ENCODE measurements around the gene CSTPP1.
A peak's percentile ranks its signal among the peaks of the same experiment; 100 is the strongest.
"Not testable (repeated sequence)": the region's sequence is repeated elsewhere in the genome, so short reads cannot be mapped to it uniquely, and the experiment has no call there.

CSTPP1 gene

GRCh38 chr11:46907606-46908005 is 29.0 kb upstream of the CSTPP1 start:
- DNase-seq (ENCODE audit: insufficient read length, low spot score), result no peak
- FAIRE-seq, result no peak

GRCh38 chr11:46912526-46913150 is 23.9 kb upstream of the CSTPP1 start:
- no peak for DNase-seq (ENCODE audit: insufficient read length, low spot score)

DNA sequence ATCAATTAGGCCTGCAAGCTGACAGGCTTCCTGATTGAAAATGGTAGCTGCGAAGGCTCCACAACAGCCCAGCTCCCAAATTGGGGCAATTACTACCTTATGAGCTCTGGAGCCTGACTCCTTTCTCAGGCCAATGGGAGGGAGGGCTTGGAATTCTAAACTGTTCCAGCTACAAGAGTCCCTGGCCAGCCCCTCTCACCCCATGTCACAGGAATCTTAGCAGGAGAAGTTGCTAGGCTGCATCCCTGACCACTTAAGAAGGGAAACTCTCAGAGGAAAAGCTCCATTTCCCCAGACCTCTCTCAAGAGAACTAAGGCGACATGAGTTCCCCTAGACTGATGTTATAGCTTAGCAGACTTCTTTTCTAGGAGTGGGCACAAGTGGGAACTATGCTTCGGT is 23.1 kb upstream of the CSTPP1 start:
- FAIRE-seq, result no peak

More at GRCh38 chr11:46912526-46913150, 23.9 kb upstream of the CSTPP1 start:
- FAIRE-seq, result no peak

DNA sequence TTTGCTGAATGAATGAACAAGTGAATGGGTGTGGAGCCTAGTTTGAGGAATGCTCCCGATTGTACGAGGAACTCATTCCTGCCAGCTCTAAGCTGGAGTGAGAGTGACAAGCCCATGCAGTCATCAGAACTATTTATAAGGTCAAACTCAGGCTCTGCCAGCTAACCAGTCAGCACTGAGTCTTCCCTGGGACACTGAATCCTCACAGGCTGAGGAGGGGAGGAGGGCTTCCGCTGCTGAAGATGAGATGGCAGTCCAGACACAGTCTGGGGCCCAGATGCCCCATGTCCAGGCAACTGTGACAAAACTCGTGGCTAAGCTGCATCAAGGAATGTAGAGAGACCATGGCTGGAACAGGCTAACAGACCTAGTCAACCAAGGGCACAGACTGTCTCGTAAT is 22.2 kb upstream of the CSTPP1 start:
- FAIRE-seq, result no peak
- DNase-seq (ENCODE audit: insufficient read length, low spot score), result no peak

More for the DNA sequence above, 23.1 kb upstream of the CSTPP1 start:
- DNase-seq (ENCODE audit: insufficient read length, low spot score), result no peak

DNA sequence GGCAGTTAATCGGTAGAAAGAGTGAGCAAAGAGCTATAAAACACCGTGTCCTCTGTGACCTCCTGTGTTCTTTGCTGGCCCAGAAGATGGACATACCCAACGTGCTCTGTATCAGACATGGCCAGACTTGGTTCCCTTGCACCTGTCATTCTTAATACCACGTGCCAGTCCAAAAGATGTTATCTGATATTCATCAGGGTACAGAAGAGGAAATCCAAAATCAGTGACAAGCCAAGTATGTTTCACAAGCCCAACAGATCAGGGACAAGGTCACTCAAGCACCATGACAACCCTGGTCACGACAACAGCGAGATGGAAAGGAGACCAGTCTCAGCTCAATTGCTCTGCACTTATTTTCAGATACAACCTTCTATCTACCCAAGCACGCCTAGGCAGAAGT is 21.7 kb upstream of the CSTPP1 start:
- DNase-seq (ENCODE audit: insufficient read length, low spot score) (no peak), FAIRE-seq (no peak)

DNA sequence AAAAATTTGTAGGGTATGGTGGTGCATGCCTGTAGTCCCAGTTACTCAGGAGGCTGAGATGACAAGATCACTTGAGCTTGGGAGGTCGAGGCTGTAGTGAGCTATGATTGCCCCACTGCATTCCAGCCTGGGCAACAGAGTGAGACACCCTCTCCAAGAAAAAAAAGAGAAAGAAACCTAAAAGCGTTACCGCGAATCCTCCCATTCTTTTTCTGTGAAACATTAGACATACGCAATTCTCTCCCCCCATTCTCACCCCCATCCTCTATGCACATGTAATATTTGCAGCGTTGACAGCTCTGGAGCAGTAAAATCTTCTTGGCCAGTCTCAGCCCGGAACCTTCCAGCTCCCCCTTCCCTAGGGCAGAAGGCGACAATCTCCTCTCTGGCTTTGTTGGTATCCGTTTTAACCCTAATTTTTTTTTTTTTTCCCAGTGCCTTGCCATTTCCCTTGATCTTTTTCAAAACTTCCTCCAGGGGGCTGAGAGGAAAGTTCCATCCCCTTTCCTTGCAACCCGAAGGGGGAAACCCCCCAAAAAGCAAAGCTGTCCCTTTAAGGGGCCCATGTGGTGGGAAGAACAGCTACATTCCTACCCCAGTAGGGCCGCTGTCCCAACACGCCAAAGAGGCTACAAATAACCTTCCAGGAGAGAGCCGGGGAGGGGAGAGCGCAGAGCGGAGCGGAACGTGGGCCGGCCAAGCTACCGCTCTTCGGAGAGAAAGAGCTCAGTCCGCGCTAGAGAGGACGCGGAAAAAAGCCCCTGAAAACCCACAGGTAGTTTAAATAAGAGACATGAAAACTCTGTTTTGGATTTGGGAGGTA is 20.1 kb upstream of the CSTPP1 start:
- DNase-seq (ENCODE audit: insufficient read length, low spot score) (no peak), FAIRE-seq (no peak)

DNA sequence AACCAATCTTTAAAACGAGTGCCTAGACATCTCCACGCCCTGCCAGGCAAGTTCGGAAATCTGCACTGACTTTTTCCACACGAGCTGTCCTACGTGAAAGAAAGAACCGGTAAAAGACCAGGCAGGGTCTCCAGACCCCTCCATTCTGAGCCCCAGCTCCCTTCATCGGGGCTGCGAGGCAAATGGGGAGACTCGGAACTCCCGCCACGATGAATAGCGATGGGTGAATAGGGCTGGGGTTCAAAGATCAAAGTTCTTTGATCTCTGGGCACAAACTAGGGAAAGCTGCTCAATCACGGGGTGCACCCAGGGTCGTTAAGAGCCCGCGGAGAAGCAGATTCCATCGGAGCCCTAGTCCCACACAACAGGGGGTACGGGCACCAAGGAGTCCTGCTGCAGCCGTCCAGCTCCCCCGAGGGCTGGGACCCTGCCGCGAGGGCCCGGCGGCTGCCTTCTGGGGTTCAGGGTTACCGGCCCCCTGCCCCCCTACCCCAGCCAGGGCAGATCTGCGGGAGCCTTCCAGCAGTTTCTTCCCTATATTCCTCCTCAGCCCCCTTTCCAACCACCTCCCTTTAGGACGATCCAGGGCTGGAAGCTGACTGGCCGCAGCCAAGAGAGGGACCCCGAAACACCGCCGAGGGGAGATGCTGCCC is 19.3 kb upstream of the CSTPP1 start:
- FAIRE-seq (no peak), DNase-seq (ENCODE audit: insufficient read length, low spot score) (no peak)

GRCh38 chr11:46917762-46918082 is 18.8 kb upstream of the CSTPP1 start:
- DNase-seq (ENCODE audit: insufficient read length, low spot score) (no peak), FAIRE-seq (no peak)

GRCh38 chr11:46918083-46918787 is 18.3 kb upstream of the CSTPP1 start, which contains the start of gene LRP4:
Gene LRP4, minus strand, starts transcription at chr11:46918550. Its CDS starts 171 bp downstream, at chr11:46918379.
- peak; percentile 40 for DNase-seq (ENCODE audit: insufficient read length, low spot score)

DNA sequence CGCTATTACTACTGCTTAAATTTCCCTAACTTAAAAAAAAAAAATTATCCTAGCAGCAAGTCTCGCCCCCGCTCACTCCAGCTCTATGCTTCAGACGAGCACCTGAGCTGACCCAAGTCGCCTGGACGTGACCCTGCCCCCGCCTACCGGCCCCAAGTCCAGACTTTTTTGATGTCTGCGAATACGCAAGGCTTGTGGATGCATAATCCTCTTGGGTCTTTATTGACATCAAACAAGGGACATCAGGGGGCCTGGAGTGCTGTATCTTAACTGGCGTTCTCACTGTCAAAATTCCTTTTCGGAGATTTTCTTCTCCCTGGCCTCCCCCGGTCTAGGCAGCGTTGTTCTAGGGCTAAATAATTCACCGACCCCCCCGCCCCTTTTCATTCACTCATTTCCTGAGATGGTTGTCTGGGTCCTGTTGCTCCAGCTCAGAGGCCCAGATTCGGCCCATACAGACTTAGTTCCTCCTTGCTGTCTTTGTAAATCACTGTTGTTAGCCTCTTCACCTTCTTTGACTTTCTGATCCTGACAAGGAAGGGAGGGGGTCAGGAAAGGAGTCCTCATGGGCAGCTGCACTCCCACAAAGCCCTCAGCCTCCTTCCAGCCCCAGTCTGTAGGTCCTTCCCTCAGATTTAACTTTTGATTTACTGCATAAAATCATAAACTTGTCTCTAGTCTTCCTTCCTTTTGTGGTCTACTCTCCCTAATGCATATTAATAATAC is 17.6 kb upstream of the CSTPP1 start:
- FAIRE-seq (no peak), DNase-seq (ENCODE audit: insufficient read length, low spot score) (no peak)

More at GRCh38 chr11:46918083-46918787, 18.3 kb upstream of the CSTPP1 start, which contains the start of gene LRP4:
- FAIRE-seq, result no peak

DNA sequence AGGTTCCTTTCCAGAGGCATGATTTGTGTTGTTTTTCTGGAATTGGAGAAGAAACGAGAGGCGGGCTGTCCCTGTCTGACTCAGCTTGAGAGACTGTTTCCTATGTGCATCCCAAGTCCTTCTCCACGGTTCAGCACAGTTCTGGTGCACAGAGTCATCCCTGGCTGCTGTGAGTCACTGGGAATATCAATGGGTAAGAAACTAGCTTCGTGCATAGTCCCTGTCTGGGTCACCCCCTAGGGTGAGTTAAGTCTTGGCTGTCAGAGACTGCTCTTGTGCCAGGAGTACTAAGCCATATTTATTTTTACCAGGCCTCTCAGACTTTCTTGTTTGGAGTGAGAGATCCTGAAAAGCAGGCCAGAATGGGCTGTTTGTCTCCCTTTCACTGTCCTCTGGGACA is 15.8 kb upstream of the CSTPP1 start:
- no peak for DNase-seq (ENCODE audit: insufficient read length, low spot score)
- no peak for FAIRE-seq

- not testable (repeated sequence) for FAIRE-seq; DNase-seq (ENCODE audit: insufficient read length, low spot score)
These were observed 8.6 kb upstream of the CSTPP1 start for GRCh38 chr11:46927928-46928327.

GRCh38 chr11:46928701-46929100 is 7.9 kb upstream of the CSTPP1 start:
- FAIRE-seq; DNase-seq (ENCODE audit: insufficient read length, low spot score): not testable (repeated sequence)

DNA sequence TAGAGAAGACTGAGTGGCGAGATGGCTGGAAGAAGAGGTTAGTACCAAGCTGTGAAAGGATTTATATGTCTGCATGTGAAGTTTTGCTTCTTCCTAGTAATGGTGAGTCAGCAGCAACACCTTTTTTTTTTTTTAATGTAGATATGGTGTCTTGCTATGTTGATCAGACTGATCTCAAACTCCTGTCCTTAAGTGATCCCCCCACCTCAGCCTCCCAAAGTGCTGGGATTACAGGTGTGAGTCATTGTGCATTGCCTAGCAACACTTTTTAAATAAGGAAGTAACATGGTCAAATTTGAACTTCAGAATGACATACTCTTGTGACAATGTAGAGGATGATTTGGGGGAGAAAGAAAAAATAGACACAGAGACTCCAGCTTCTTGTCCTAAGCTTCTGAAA is 6.5 kb upstream of the CSTPP1 start:
- no peak for DNase-seq (ENCODE audit: insufficient read length, low spot score)
- no peak for FAIRE-seq

DNA sequence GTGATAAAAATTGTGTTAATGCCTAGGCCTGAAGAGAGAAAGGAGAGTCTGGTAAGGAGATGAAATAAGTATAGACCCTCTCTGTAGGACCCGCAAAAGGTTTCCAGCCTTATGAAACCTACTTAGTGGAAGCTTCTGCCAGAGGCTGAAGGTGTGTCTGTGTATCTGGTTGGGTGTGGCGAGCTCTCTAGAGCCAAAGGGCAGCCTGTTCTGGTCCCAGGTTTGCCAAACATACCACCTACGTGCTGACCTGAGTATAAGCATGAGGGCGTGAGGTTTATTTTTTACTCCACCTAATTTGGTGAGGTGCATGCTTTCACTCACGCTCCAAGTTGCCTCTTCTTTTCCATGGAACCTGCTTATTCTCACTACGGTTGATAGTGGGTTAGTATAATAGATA is 5.6 kb downstream of the CSTPP1 start:
- DNase-seq (ENCODE audit: insufficient read length, low spot score), result no peak
- FAIRE-seq, result no peak

- DNase-seq (ENCODE audit: insufficient read length, low spot score) (no peak), FAIRE-seq (no peak)
These were observed 8.0 kb downstream of the CSTPP1 start for GRCh38 chr11:46944356-46945075.

DNA sequence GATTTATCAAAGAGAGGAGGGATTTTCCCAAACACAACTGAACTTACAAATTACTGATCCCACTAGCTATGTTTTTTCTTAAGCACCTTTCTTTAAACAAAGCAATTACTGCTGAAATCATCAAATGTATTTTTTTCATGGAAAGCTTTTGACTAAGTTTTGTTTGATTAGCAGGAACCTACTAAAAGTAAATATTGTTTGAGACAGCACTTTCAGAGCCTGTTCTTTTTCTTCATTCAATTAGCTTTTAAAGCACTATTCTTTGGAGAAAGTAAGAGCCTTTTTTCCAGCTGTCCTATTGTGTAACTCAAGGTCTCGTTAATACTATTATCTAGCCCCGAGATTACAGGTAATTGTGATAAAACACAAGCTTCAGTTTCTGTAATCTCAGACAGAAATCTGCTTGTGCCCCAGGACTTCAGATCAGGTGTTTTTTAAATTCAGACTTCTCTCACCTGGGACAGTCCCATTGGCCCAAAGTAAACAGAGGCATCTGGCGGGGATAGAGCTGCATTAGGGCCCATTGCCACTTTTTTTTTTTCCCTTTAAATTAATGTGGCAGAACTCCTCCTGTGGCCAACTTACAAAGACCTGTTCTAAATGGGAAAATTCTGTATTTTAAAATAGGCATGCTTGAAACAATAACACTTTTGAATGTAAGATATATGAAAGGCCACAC is 11.0 kb downstream of the CSTPP1 start:
- FAIRE-seq (no peak), DNase-seq (ENCODE audit: insufficient read length, low spot score) (no peak)

DNA sequence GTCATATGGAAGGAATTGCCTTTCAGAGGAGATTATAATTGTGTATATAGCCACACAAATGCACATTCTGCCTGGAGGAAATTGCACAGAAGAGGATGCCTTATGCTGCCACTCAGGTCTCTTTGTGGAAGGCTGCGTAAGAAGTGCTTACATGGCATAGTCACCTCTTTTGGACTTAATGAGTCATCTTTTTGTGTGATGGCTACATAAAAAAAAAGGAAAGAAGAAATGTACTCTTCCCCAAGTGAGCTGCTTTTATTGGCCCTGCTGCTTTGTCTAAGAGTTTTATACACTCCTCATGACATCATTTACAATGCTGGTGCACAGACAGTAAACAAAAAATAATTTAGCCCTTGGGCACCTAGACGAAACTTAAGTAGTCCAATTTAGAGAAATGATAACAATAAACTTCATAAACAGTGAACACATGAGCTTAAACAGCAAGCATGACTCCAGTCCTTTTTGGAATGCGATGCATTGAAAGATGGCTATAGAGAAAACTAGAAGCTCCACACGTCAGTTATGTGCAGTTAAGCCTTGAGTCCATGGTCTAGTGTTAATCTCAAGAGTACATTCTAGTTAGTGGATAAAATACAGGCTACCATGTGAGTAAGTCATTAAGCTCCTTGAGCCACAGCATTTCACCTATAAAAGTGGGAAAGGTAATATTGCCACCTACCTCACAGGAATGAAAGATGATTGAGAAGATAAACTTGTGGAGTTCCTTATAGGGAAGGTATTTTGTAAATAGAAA is 12.0 kb downstream of the CSTPP1 start:
- FAIRE-seq (no peak), DNase-seq (ENCODE audit: insufficient read length, low spot score) (no peak)
